GM12878 (cell line): ENCODE data around the gene GPBAR1. TPM values are rescaled to one million over a fixed set of nuclear protein-coding genes. Genes with fewer than 3 reads are reported as not detected.

Source experiments
- ATAC-seq: fragments of 200-7000 bp; cut with Tn5 transposase; 3 replicates; pipeline ENCODE4 v1.9.1; 2020; ENCODE audit warnings: mild to moderate bottlenecking, moderate library complexity
- BruUV-seq: library from RNA; stranded (reverse); fragments of 400-500 nt; replicated peaks from 2 replicates; lab custom pipeline; 2021; lab: Mats Ljungman, UMichigan
- CTCF ChIA-PET: fragments of 300-600 bp; sonication (Branson Sonifier 250); formaldehyde crosslinking; extraction: SDS; loops from one replicate; lab custom pipeline; 2021; ENCODE audit warnings: inconsistent platforms; lab: Yijun Ruan, JAX
- POLR2A ChIA-PET: fragments of 350-600 bp; formaldehyde crosslinking; extraction: SDS; loops from one replicate; lab custom pipeline; 2021; ENCODE audit warnings: inconsistent platforms; lab: Charles Lee
- RAD21 ChIA-PET: fragments of 300-600 bp; sonication (Branson Sonifier 250); formaldehyde crosslinking; loops from one replicate; lab custom pipeline; 2023; ENCODE audit warnings: antibody characterized with exemption; ENCODE audit not compliant: unreplicated experiment; lab: Charles Lee
- SMC1A ChIA-PET: fragments of 300-600 bp; sonication (Branson Sonifier 250); formaldehyde crosslinking; loops from one replicate; lab custom pipeline; 2023; ENCODE audit not compliant: unreplicated experiment, uncharacterized antibody; lab: Charles Lee
- DNase-seq: peaks from one replicate; pipeline ENCODE4 v3.0.0-alpha.2; 2011; ENCODE audit warnings: low read depth, low spot score
- FAIRE-seq: peaks from 3 replicates; lab custom pipeline; 2011; peaks lifted over from hg19 to GRCh38; lab: Jason Lieb, UNC
- H2AFZ ChIP-seq: 2 replicates; pipeline ENCODE4 v1.6.0; 2011; ENCODE audit warnings: low read depth, low read length, control low read depth; ENCODE audit not compliant: control insufficient read depth
- H3K27ac ChIP-seq: 2 replicates; pipeline ENCODE4 v1.5.1; 2011; ENCODE audit warnings: control low read depth; ENCODE audit not compliant: control insufficient read depth, insufficient read depth
- H3K27me3 ChIP-seq, 2 experiments: replicated peaks in 1 of 2; 2 replicates each; pipeline versions ENCODE4 v1.6.0 to v1.6.1; 2011; ENCODE audit warnings: low read length in 1 of 2; ENCODE audit not compliant: control insufficient read depth in 2 of 2, insufficient read depth in 2 of 2
- H3K36me3 ChIP-seq, 2 experiments: 2 replicates each; pipeline ENCODE4 v1.5.1; 2011; ENCODE audit warnings: low read length in 1 of 2; ENCODE audit not compliant: control insufficient read depth in 2 of 2, insufficient read depth in 2 of 2
- H3K4me1 ChIP-seq: 2 replicates; pipeline ENCODE4 v1.6.1; 2011; ENCODE audit warnings: mild to moderate bottlenecking, low read length, moderate library complexity, mixed read lengths; ENCODE audit not compliant: control insufficient read depth, insufficient read depth
- H3K4me2 ChIP-seq: 2 replicates; pipeline ENCODE4 v1.6.0; 2011; ENCODE audit warnings: control low read depth; ENCODE audit not compliant: control insufficient read depth, insufficient read depth
- H3K4me3 ChIP-seq: fragments of 200-600 bp; sonication (generic); 2 replicates; pipeline ENCODE4 v1.5.1; 2016
- H3K79me2 ChIP-seq: 2 replicates; pipeline ENCODE4 v1.6.0; 2011; ENCODE audit warnings: low read length; ENCODE audit not compliant: control insufficient read depth, insufficient read depth
- H3K9ac ChIP-seq: 2 replicates; pipeline ENCODE4 v1.8.0; 2011; ENCODE audit warnings: low read length, control low read depth, mixed read lengths; ENCODE audit not compliant: control insufficient read depth, insufficient read depth
- H3K9me3 ChIP-seq: replicated peaks from 3 replicates; pipeline ENCODE4 v1.5.1; 2011; ENCODE audit warnings: mild to moderate bottlenecking, low read length; ENCODE audit not compliant: control insufficient read depth, insufficient read depth
- H4K20me1 ChIP-seq: 2 replicates; pipeline ENCODE4 v1.6.0; 2011; ENCODE audit not compliant: control insufficient read depth, insufficient read depth
- CBFB ChIP-seq: IDR thresholded peaks from 2 replicates; pipeline ENCODE4 v1.6.1; 2016; ENCODE audit warnings: antibody characterized with exemption, low read depth
- CHD1 ChIP-seq: IDR thresholded peaks from 2 replicates; pipeline ENCODE4 v1.6.1; 2012; ENCODE audit warnings: low read depth, low read length, improper control_type of control experiment
- CHD4 ChIP-seq: fragments of 200-600 bp; sonication (generic); IDR thresholded peaks from 2 replicates; pipeline ENCODE4 v1.6.1; 2016; ENCODE audit warnings: mild to moderate bottlenecking
- E4F1 ChIP-seq: fragments of 450-650 bp; IDR thresholded peaks from 2 replicates; pipeline ENCODE4 v1.6.1; 2018; ENCODE audit warnings: borderline replicate concordance, mild to moderate bottlenecking; ENCODE audit not compliant: partially characterized antibody
- ESRRA ChIP-seq: IDR thresholded peaks from 2 replicates; pipeline ENCODE4 v1.6.1; 2012; ENCODE audit warnings: mild to moderate bottlenecking, low read length, improper control_type of control experiment
- EZH2 ChIP-seq: IDR thresholded peaks from 2 replicates; pipeline ENCODE4 v1.6.1; 2012; ENCODE audit warnings: low read depth, mild to moderate bottlenecking, control low read depth, inconsistent platforms, low read length, borderline replicate concordance; ENCODE audit not compliant: control insufficient read depth
- GATAD2B ChIP-seq: fragments of 450-650 bp; conservative IDR thresholded peaks from 2 replicates; pipeline ENCODE4 v1.6.1; 2017; ENCODE audit warnings: low read depth, mild to moderate bottlenecking, moderate library complexity
- HSF1 ChIP-seq: fragments of 150-350 bp; IDR thresholded peaks from 2 replicates; pipeline ENCODE4 v1.6.1; 2014; ENCODE audit warnings: mild to moderate bottlenecking, low read depth, low read length
- IKZF1 ChIP-seq: fragments of 450-650 bp; conservative IDR thresholded peaks from 2 replicates; pipeline ENCODE4 v1.6.1; 2017; ENCODE audit warnings: antibody characterized with exemption, mild to moderate bottlenecking
- IRF4 ChIP-seq: IDR thresholded peaks from 2 replicates; pipeline ENCODE4 v1.6.1; 2011; ENCODE audit warnings: low read depth, low read length
- JUNB ChIP-seq: IDR thresholded peaks from 2 replicates; pipeline ENCODE4 v1.6.1; 2016; ENCODE audit warnings: antibody characterized with exemption, mild to moderate bottlenecking
- NRF1 ChIP-seq: conservative IDR thresholded peaks from 2 replicates; pipeline ENCODE4 v1.6.1; 2011; ENCODE audit warnings: mild to moderate bottlenecking, low read depth, low read length, improper control_type of control experiment
- SIX5 ChIP-seq: IDR thresholded peaks from 2 replicates; pipeline ENCODE4 v1.6.1; 2011; ENCODE audit warnings: mild to moderate bottlenecking, low read depth, low read length, moderate library complexity; ENCODE audit not compliant: severe bottlenecking
- SMC3 ChIP-seq: IDR thresholded peaks from 2 replicates; pipeline ENCODE4 v1.6.1; 2011; ENCODE audit warnings: low read length, improper control_type of control experiment, borderline replicate concordance
- SREBF1 ChIP-seq: IDR thresholded peaks from 2 replicates; pipeline ENCODE4 v1.6.1; 2012; ENCODE audit warnings: mild to moderate bottlenecking, low read length
- SRF ChIP-seq, 2 experiments: IDR thresholded peaks; 2 replicates each; pipeline ENCODE4 v1.6.1; 2011; ENCODE audit warnings: low read depth in 2 of 2, low read length in 2 of 2, mild to moderate bottlenecking in 1 of 2, moderate library complexity in 1 of 2
- SUZ12 ChIP-seq: fragments of 200-600 bp; sonication (generic); IDR thresholded peaks from one replicate; pipeline ENCODE4 v1.6.1; 2018; ENCODE audit warnings: antibody characterized with exemption, mild to moderate bottlenecking; ENCODE audit not compliant: unreplicated experiment
- TARDBP ChIP-seq: IDR thresholded peaks from 2 replicates; pipeline ENCODE4 v1.6.1; 2016; ENCODE audit warnings: borderline replicate concordance
- ZNF217 ChIP-seq: fragments of 450-650 bp; IDR thresholded peaks from 2 replicates; pipeline ENCODE4 v1.6.1; 2017; ENCODE audit warnings: antibody characterized with exemption, mild to moderate bottlenecking
- ZSCAN29 ChIP-seq: fragments of 450-650 bp; IDR thresholded peaks from 2 replicates; pipeline ENCODE4 v1.6.1; 2017; ENCODE audit warnings: mild to moderate bottlenecking, moderate library complexity
- WGBS: methylation state at CpG from one replicate; pipeline ENCODE4 v1.1.6; 2016; ENCODE audit warnings: low lambda C conversion rate; ENCODE audit not compliant: insufficient replicate concordance, insufficient coverage; ENCODE audit errors: missing lambda C conversion rate; 5-methylcytosine and 5-hydroxymethylcytosine counted together
- in situ Hi-C: fragments of 300-500 bp; cut with MboI; formaldehyde crosslinking; loops from 9 replicates; pipeline ENCODE4 v1.14.3; 2018; ENCODE audit warnings: mixed read lengths
- intact Hi-C: fragments of 100-400 bp; cut with micrococcal nuclease; formaldehyde crosslinking; loops from one replicate; pipeline ENCODE4 v1.14.2; 2022; ENCODE audit not compliant: unreplicated experiment
- polyA plus RNA-seq, 11 experiments: library from polyadenylated mRNA; depleted of rRNA in 4 of 11; unstranded in 6 of 11; stranded (reverse) in 5 of 11; fragments of >200 nt; fragmentation: Nextera tagmentation in 4 of 11; fragmentation: Illumina TruSeq in 1 of 11; extraction: Ambion mirVana in 4 of 11; extraction: Trizol in 1 of 11; gene quantifications; 1 replicate in 1 of 11; 2 replicates in 10 of 11; pipeline versions ENCODE4 v1.2.1 to v1.2.3, GENCODE V29; 2011 to 2016; ENCODE audit warnings: inconsistent platforms in 2 of 11, missing spikeins in 2 of 11, low read depth in 1 of 11
- total RNA-seq, 4 experiments: library from RNA; depleted of rRNA in 3 of 4; stranded (reverse); fragments of >200 nt in 3 of 4; fragmentation: Illumina TruSeq in 1 of 4; extraction: Trizol in 1 of 4; gene quantifications; 2 replicates each; pipeline versions ENCODE4 v1.2.1 to v1.2.3, GENCODE V29; 2013 to 2021

GPBAR1 gene
- total and polyA plus RNA-seq, 10 of the 15 experiments (the other 5 are each of a cell fraction or from before 2014, with no cell fraction given): 0.03 to 0.36 (median 0.11) TPM; not detected in 3

- H3K9ac ChIP-seq: no peak overlapping the region
- ATAC-seq: no peak
- H3K9me3 ChIP-seq: no peaks in the 10 kb centered on the region
- no peaks in the 10 kb centered on the region for H4K20me1 ChIP-seq
- H3K27ac ChIP-seq: no peak overlapping the region
- TF ChIP-seq EZH2 (no peak), CBFB (no peak), ESRRA (no peak), SMC3 (no peak), IKZF1 (no peak), HSF1 (no peak), SUZ12 (no peak), TARDBP (no peak), JUNB (no peak), IRF4 (no peak), ZNF217 (no peak), SIX5 (no peak), E4F1 (no peak), CHD1 (no peak), GATAD2B (no peak), NRF1 (no peak), SRF (IDR thresholded peaks at IDR 0.05; ENCODE audit: low read depth in 2 of 2, low read length in 2 of 2) (no peak), ZSCAN29 (no peak), CHD4 (no peak), SREBF1 (no peak)
- TF ChIP-seq, all 136 proteins: peak for 0
- Histone ChIP-seq H3K4me1 (no peaks in the 10 kb centered on the region; the same call in 1 of the 2 replicates), H3K36me3 (no peaks in the 10 kb centered on the region), H3K4me2 (no peak overlapping the region), H3K79me2 (no peaks in the 10 kb centered on the region), H3K4me3 (no peak overlapping the region), H2AFZ (no peak overlapping the region), H3K27me3 (no peaks in the 10 kb centered on the region)
- DNase-seq: no peak
- SMC1A ChIA-PET: no interaction called here
- CTCF ChIA-PET: interaction anchor here (1.7 kb wide), 1 partner anchor 43 kb away, joined by 6 read pairs; no protein-coding TSS in a partner anchor
- in situ Hi-C loops: no loop called here
- intact Hi-C loops: no loop called here
- no peak for FAIRE-seq
- WGBS: 92% methylated on average over 1 of the region's 1 CpG
- BruUV-seq: no TSS peak
- RAD21 ChIA-PET: no interaction called here
- POLR2A ChIA-PET: interaction anchor here (0.6 kb wide), 1 partner anchor 8 kb away, joined by 4 read pairs; no protein-coding TSS in a partner anchor
Observed at GRCh38 chr2:218313356-218313755, 52.5 kb downstream of the GPBAR1 start.
